Sigmoid colon (tissue), 3 donors: ENCODE results near the gene NR1I2.

ENCODE experiments used
- POLR2A ChIP-seq, 2 donors: fragments of 450-650 bp; IDR thresholded peaks; one replicate each; pipeline ENCODE4 v1.6.1; 2016; ENCODE audit warnings: antibody characterized with exemption in 2 of 2, mild to moderate bottlenecking in 2 of 2, moderate library complexity in 2 of 2
- TF ChIP-seq, protein P1 (sequence below), 4 experiments: fragments of 450-650 bp in 3 of 4; fragments of 200-600 bp in 1 of 4; IDR thresholded peaks; one replicate each; pipeline ENCODE4 v1.5.1; 2016 to 2019; ENCODE audit warnings: antibody characterized with exemption in 4 of 4, mild to moderate bottlenecking in 3 of 4, moderate library complexity in 2 of 4

DNA sequence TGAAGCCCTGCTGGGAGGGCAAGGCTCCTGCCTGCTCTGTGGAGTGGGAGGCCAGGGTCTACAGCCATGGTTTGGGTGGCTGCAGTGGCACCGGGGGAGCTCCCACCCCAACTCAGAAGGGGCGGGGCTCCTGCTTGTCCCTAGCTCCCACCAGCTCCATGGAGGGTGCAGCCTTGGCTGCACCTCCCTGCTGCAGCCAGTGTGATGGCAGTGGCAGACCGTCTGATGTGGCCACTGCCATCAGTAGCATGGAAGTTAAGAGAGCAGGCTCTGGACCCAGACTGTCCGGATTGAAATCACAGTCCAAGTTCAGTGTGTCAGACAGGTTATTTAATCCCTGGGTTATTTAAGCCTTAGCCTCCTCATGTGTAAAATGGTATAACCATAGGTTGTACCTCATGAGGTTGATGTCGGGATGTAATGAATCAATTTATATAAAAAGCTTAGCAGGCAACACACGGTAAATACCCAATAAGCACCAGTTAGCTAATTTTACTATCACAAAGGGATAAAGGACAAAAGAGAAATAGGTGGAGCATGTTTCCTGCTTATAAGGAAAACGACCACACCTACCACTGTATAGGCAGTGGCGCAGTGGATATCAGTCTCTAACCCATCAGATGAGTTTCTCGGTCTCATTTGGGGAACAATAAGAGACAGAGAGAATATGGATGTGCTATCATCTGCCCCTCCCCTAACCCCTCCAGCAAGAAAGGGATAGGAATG lies 13.1 kb upstream of the NR1I2 start:
- TF ChIP-seq POLR2A (IDR thresholded peaks at IDR 0.05), result no peak
- TF ChIP-seq, protein P1, sequence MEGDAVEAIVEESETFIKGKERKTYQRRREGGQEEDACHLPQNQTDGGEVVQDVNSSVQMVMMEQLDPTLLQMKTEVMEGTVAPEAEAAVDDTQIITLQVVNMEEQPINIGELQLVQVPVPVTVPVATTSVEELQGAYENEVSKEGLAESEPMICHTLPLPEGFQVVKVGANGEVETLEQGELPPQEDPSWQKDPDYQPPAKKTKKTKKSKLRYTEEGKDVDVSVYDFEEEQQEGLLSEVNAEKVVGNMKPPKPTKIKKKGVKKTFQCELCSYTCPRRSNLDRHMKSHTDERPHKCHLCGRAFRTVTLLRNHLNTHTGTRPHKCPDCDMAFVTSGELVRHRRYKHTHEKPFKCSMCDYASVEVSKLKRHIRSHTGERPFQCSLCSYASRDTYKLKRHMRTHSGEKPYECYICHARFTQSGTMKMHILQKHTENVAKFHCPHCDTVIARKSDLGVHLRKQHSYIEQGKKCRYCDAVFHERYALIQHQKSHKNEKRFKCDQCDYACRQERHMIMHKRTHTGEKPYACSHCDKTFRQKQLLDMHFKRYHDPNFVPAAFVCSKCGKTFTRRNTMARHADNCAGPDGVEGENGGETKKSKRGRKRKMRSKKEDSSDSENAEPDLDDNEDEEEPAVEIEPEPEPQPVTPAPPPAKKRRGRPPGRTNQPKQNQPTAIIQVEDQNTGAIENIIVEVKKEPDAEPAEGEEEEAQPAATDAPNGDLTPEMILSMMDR (IDR thresholded peaks at IDR 0.05), result no peak
